Measurements from ENCODE around the gene ZNF609. TPM values are rescaled to one million over a fixed set of nuclear protein-coding genes. Genes with fewer than 3 reads are reported as not detected.

The ZNF609 gene
- total RNA-seq, 3 donors from 2014 or later (not counting 1 experiment from before 2014, with no cell fraction given) = 40.3 to 59.7 (median 55.3) TPM

GRCh38 chr15:64459066-64459781 lies 1.2 kb upstream of the ZNF609 start:
- no peak overlapping the region for H3K4me3 ChIP-seq (ENCODE audit: low read length)

GRCh38 chr15:64460724-64461720 lies 644 bp downstream of the ZNF609 start:
- TF ChIP-seq CTCF (IDR thresholded peaks at IDR 0.05) = no peak
- Histone ChIP-seq H3K4me1 (ENCODE audit: control insufficient read depth, insufficient read depth, low read length) (peaks cover 27% of the 10 kb centered on the region), H3K4me3 (ENCODE audit: low read length) (peak overlapping the region; percentile 57), H3K27ac (ENCODE audit: low read length) (peak overlapping the region; percentile 62), H3K27me3 (ENCODE audit: control insufficient read depth, insufficient read depth, low read length) (no peaks in the 10 kb centered on the region), H3K36me3 (ENCODE audit: control insufficient read depth, insufficient read depth, low read length) (no peaks in the 10 kb centered on the region), H3K9me3 (ENCODE audit: control insufficient read depth, insufficient read depth, low read length) (no peaks in the 10 kb centered on the region)
- 0% methylated on average over 42 of the region's 56 CpGs for WGBS (ENCODE audit: insufficient coverage)
- Mint-ChIP-seq H3K9me3 (no peaks in the 10 kb centered on the region), H3K36me3 (peaks cover 4% of the 10 kb centered on the region), H3K4me3 (peak overlapping the region; percentile 88), H3K4me1 (peaks cover 43 to 48% of the 10 kb centered on the region in 2 donors), H3K27me3 (ENCODE audit: low read depth in 2 of 2) (no peaks in the 10 kb centered on the region), H3K27ac (peak overlapping the region; percentile 72 to 77)
- ATAC-seq (peak; percentile 30 to 42 (median 39)), DNase-seq (peak; percentile 23 to 62)
- intact Hi-C loops (cut with micrococcal nuclease) = loop anchor here (2.0 to 10.0 kb wide), 4 partner anchors 30 to 191 kb away; partner anchors contain the start of genes PCLAF and TRIP4

More at GRCh38 chr15:64459066-64459781, 1.2 kb upstream of the ZNF609 start:
- Histone ChIP-seq H3K36me3 (ENCODE audit: control insufficient read depth, insufficient read depth, low read length) (peaks cover 11% of the 10 kb centered on the region), H3K27me3 (ENCODE audit: control insufficient read depth, insufficient read depth, low read length) (no peaks in the 10 kb centered on the region), H3K27ac (ENCODE audit: low read length) (no peak overlapping the region), H3K9me3 (ENCODE audit: control insufficient read depth, insufficient read depth, low read length) (no peaks in the 10 kb centered on the region), H3K4me1 (ENCODE audit: control insufficient read depth, insufficient read depth, low read length) (peaks cover 23% of the 10 kb centered on the region)
- H3K4me3 Mint-ChIP-seq = peak overlapping the region; percentile 84
- peak in 1 of 2 donors; percentile 27 for DNase-seq
- no peak for TF ChIP-seq CTCF (IDR thresholded peaks at IDR 0.05)
- H3K36me3 Mint-ChIP-seq = peaks cover 9% of the 10 kb centered on the region
- intact Hi-C loops (cut with micrococcal nuclease) = no loop called here
- no peaks in the 10 kb centered on the region for H3K27me3 Mint-ChIP-seq (ENCODE audit: low read depth in 2 of 2)
- 69% methylated on average over 3 of the region's 3 CpGs for WGBS (ENCODE audit: insufficient coverage)
- H3K9me3 Mint-ChIP-seq = no peaks in the 10 kb centered on the region
- peak overlapping the region; percentile 39 to 72 for H3K27ac Mint-ChIP-seq
- no peak for ATAC-seq
- H3K4me1 Mint-ChIP-seq = peaks cover 33 to 38% of the 10 kb centered on the region in 2 donors

GRCh38 chr15:64461721-64462162 lies 1.4 kb downstream of the ZNF609 start:
- whole genome bisulfite sequencing (ENCODE audit: insufficient coverage) = 29% methylated on average over 5 of the region's 5 CpGs
- peak overlapping the region; percentile 57 for H3K4me3 ChIP-seq (ENCODE audit: low read length)

More at GRCh38 chr15:64461721-64462162, 1.4 kb downstream of the ZNF609 start:
- ATAC-seq = peak; percentile 15 to 32 (median 21)
- Histone ChIP-seq H3K36me3 (ENCODE audit: control insufficient read depth, insufficient read depth, low read length) (no peaks in the 10 kb centered on the region), H3K27ac (ENCODE audit: low read length) (peak overlapping the region; percentile 62), H3K27me3 (ENCODE audit: control insufficient read depth, insufficient read depth, low read length) (no peaks in the 10 kb centered on the region), H3K4me1 (ENCODE audit: control insufficient read depth, insufficient read depth, low read length) (peaks cover 27% of the 10 kb centered on the region), H3K9me3 (ENCODE audit: control insufficient read depth, insufficient read depth, low read length) (no peaks in the 10 kb centered on the region)
- peak in 1 of 2 donors; percentile 42 for DNase-seq
- H3K4me1 Mint-ChIP-seq = peaks cover 50 to 55% of the 10 kb centered on the region in 2 donors
- peak overlapping the region; percentile 88 for H3K4me3 Mint-ChIP-seq
- no peak for TF ChIP-seq CTCF (IDR thresholded peaks at IDR 0.05)
- H3K9me3 Mint-ChIP-seq = no peaks in the 10 kb centered on the region
- H3K36me3 Mint-ChIP-seq = no peaks in the 10 kb centered on the region
- H3K27ac Mint-ChIP-seq = peak overlapping the region; percentile 72 to 77
- intact Hi-C loops (cut with micrococcal nuclease) = loop anchor here (2.0 to 10.0 kb wide), 4 partner anchors 31 to 191 kb away; partner anchors contain the start of genes PCLAF and TRIP4
- no peaks in the 10 kb centered on the region for H3K27me3 Mint-ChIP-seq (ENCODE audit: low read depth in 2 of 2)
